AG04450 (cell line): Measurements from ENCODE around the gene SNRNP70. TPM values are rescaled to one million over a fixed set of nuclear protein-coding genes. Genes with fewer than 3 reads are reported as not detected.

ENCODE experiments used
- CTCF ChIA-PET: fragments of 300-600, 350-600 bp; formaldehyde crosslinking; extraction: SDS; loops from one replicate; lab custom pipeline; 2022; ENCODE audit warnings: antibody characterized with exemption, inconsistent platforms; lab: Charles Lee
- POLR2A ChIA-PET: fragments of 350-600 bp; formaldehyde crosslinking; extraction: SDS; loops from one replicate; lab custom pipeline; 2021; ENCODE audit warnings: antibody characterized with exemption, inconsistent platforms; lab: Yijun Ruan, JAX
- DNase-seq: peaks from one replicate; pipeline ENCODE4 v3.0.0-alpha.2; 2011; ENCODE audit warnings: low read depth, low spot score
- H3K27ac ChIP-seq: one replicate; pipeline ENCODE4 v1.5.1; 2012; ENCODE audit warnings: low read depth, low read length, control low read depth
- H3K27me3 ChIP-seq: one replicate; pipeline ENCODE4 v1.6.0; 2012; ENCODE audit warnings: low read length; ENCODE audit not compliant: control insufficient read depth, insufficient read depth
- H3K4me3 ChIP-seq: 2 replicates; pipeline ENCODE4 v1.5.1; 2011; ENCODE audit warnings: mild to moderate bottlenecking, low read depth, low read length, control low read depth
- H3K9me3 ChIP-seq: 2 replicates; pipeline ENCODE4 v1.5.1; 2012; ENCODE audit warnings: low read length; ENCODE audit not compliant: control insufficient read depth, insufficient read depth
- CTCF ChIP-seq: IDR thresholded peaks from 2 replicates; pipeline ENCODE4 v1.5.1; 2011; ENCODE audit warnings: low read depth, low read length, control low read depth, inconsistent platforms
- polyA plus RNA-seq: library from polyadenylated mRNA; depleted of rRNA; stranded (reverse); fragments of >200 nt; gene quantifications from 2 replicates; pipeline ENCODE4 v1.2.3, GENCODE V29; 2011

The SNRNP70 gene
- polyA plus RNA-seq, 1 experiment: 117 TPM

- CTCF ChIA-PET: interaction anchor here (1.3 to 2.4 kb wide), 5 partner anchors 40 to 141 kb away, joined by 4 to 18 read pairs (median 5); partner anchors contain the start of genes GYS1 and RUVBL2
- peak within 1 kb of the TSS; percentile 64 for H3K4me3 ChIP-seq
- POLR2A ChIA-PET: interaction anchor here (0.6 to 1.2 kb wide), 3 partner anchors 40 to 1339 kb away, joined by 3 read pairs; partner anchors contain the start of genes GYS1 and RUVBL2
- no peaks in the 10 kb centered on the region for H3K27me3 ChIP-seq
- no peak for DNase-seq
- H3K9me3 ChIP-seq: no peaks in the 10 kb centered on the region; the same call in 1 of the 2 replicates
- no peak within 1 kb of the TSS for H3K27ac ChIP-seq
- TF ChIP-seq CTCF: no peak
Observed at GRCh38 chr19:49057636-49058234, 27.5 kb upstream of the SNRNP70 start, which contains the start of gene CGB7. CGB7 (minus strand) TSS chr19:49057749; CDS start chr19:49055375, 2,374 bp downstream.

- Histone ChIP-seq H3K27me3 (peaks cover under 1% of the 10 kb centered on the region), H3K27ac (no peak overlapping the region), H3K9me3 (no peaks in the 10 kb centered on the region; the same call in 1 of the 2 replicates), H3K4me3 (no peak overlapping the region)
- POLR2A ChIA-PET: interaction anchor here (1.2 kb wide), 1 partner anchor 65 kb away, joined by 3 read pairs; the partner anchor contains the start of genes GYS1 and RUVBL2
- no peak for DNase-seq
- CTCF ChIA-PET: interaction anchor here (0.7 to 1.3 kb wide), 3 partner anchors 42 to 65 kb away, joined by 3 to 5 read pairs (median 3); partner anchors contain the start of gene RUVBL2
- no peak for TF ChIP-seq CTCF
Observed at GRCh38 chr19:49058562-49058961, 26.7 kb upstream of the SNRNP70 start.

GRCh38 chr19:49059053-49059452 lies 26.2 kb upstream of the SNRNP70 start:
- ChIA-PET POLR2A (no interaction called here), CTCF (interaction anchor here (0.6 to 1.0 kb wide), 3 partner anchors 18 to 65 kb away, joined by 3 read pairs; partner anchors contain the start of gene RUVBL2)
- H3K27me3 ChIP-seq: peaks cover 5% of the 10 kb centered on the region
- no peak overlapping the region for H3K4me3 ChIP-seq
- DNase-seq: no peak
- H3K27ac ChIP-seq: no peak overlapping the region
- no peak for TF ChIP-seq CTCF
- H3K9me3 ChIP-seq: no peaks in the 10 kb centered on the region; the same call in 1 of the 2 replicates

GRCh38 chr19:49061000-49061399 lies 24.3 kb upstream of the SNRNP70 start:
- DNase-seq: no peak
- no peak for TF ChIP-seq CTCF
- no peaks in the 10 kb centered on the region; the same call in 1 of the 2 replicates for H3K9me3 ChIP-seq
- no peak overlapping the region for H3K27ac ChIP-seq
- H3K27me3 ChIP-seq: peaks cover 15% of the 10 kb centered on the region
- ChIA-PET POLR2A (no interaction called here), CTCF (interaction anchor here (0.6 kb wide), 1 partner anchor 62 kb away, joined by 3 read pairs; no protein-coding TSS in a partner anchor)
- no peak overlapping the region for H3K4me3 ChIP-seq

GRCh38 chr19:49061445-49061844 lies 23.8 kb upstream of the SNRNP70 start:
- CTCF ChIA-PET: no interaction called here
- Histone ChIP-seq H3K27me3 (peaks cover 20% of the 10 kb centered on the region), H3K27ac (no peak overlapping the region), H3K9me3 (no peaks in the 10 kb centered on the region; the same call in 1 of the 2 replicates), H3K4me3 (no peak overlapping the region)
- DNase-seq: no peak
- no peak for TF ChIP-seq CTCF
- POLR2A ChIA-PET: no interaction called here
